ENCODE results near the gene FAM83G.
A peak's percentile ranks its signal among the peaks of the same experiment; 100 is the strongest.

The FAM83G gene

GRCh38 chr17:18964550-18964949 lies 40.0 kb downstream of the FAM83G start:
- H3K4me3 Mint-ChIP-seq = no peak overlapping the region
- no peak for DNase-seq
- TF ChIP-seq CTCF (IDR thresholded peaks at IDR 0.05) = no peak
- H3K27ac Mint-ChIP-seq = no peak overlapping the region
- H3K4me1 Mint-ChIP-seq = peaks cover 72% of the 10 kb centered on the region
- H3K9me3 Mint-ChIP-seq = no peaks in the 10 kb centered on the region
- peaks cover 9% of the 10 kb centered on the region for H3K27me3 Mint-ChIP-seq (ENCODE audit: low read depth, poor library complexity)
- H3K36me3 Mint-ChIP-seq (ENCODE audit: low read depth) = no peaks in the 10 kb centered on the region

DNA sequence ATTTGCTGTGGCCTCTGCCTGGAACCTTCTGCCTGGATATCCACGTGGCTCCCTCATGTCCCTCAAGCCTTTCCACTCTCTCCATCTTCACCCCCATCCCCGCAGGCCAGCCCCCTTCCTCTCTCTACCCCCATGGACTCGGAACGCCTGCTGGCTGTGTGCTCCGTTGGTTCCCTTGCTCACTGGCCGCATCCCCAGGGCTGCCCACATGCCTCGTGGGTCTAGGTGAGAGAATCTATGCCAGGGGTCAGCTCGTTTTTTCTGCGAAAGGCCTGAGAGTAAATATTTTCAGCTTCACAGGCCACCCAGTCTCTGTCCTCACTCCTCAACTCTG lies 40.6 kb downstream of the FAM83G start:
- no peak for TF ChIP-seq CTCF (IDR thresholded peaks at IDR 0.05)
- H3K27me3 Mint-ChIP-seq (ENCODE audit: low read depth, poor library complexity) = peaks cover 9% of the 10 kb centered on the region
- H3K27ac Mint-ChIP-seq = no peak overlapping the region
- H3K4me1 Mint-ChIP-seq = peaks cover 66% of the 10 kb centered on the region
- H3K36me3 Mint-ChIP-seq (ENCODE audit: low read depth) = no peaks in the 10 kb centered on the region
- no peaks in the 10 kb centered on the region for H3K9me3 Mint-ChIP-seq
- DNase-seq = no peak
- H3K4me3 Mint-ChIP-seq = no peak overlapping the region

DNA sequence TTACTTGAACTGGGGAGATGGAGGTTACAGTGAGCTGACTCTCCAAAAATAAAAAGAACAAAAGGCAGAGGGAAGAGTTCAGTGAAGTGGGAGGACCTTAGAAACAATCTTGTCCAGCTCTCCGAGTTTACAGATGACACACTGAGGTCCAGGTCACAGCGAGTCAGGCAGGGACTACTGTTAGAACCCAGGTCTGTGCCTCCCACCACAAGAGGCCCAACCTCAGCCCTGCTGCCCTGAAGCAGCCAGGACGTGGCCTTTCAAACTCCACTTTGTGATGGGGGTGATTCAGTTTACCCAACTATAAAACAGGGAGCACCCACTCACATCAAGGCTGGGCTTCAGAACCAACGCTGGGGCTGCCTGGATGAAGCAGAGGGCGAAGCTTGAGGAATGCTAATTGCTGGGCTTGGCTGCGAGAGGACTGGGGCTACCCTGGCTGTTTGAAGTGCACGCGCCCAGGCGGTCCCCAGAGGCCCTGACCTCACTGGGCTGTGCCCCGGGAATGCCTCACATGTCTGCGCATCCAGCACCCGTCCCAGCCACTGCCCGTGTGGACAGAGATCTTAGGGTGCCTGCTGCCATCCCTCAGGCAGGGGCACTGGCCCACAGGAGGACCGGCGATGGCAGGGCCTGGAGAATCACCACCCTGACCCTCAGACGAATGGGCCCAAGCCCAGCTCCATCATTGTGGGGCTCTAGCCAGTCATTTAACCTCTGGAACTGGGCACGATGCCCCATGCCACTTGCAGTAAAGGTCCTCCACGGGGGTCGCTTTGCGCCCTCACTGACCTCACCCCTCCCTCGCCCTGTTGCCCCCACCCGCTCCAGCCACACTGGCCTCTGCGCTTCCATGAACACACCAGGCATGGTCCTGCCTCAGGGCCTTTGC lies 41.2 kb downstream of the FAM83G start:
- H3K36me3 Mint-ChIP-seq (ENCODE audit: low read depth) = no peaks in the 10 kb centered on the region
- peaks cover 11% of the 10 kb centered on the region for H3K27me3 Mint-ChIP-seq (ENCODE audit: low read depth, poor library complexity)
- H3K27ac Mint-ChIP-seq = peak overlapping the region; percentile 61
- no peak for TF ChIP-seq CTCF (IDR thresholded peaks at IDR 0.05)
- no peak for DNase-seq
- no peaks in the 10 kb centered on the region for H3K9me3 Mint-ChIP-seq
- no peak overlapping the region for H3K4me3 Mint-ChIP-seq
- peaks cover 60% of the 10 kb centered on the region for H3K4me1 Mint-ChIP-seq

GRCh38 chr17:18962494-18962815 lies 42.1 kb downstream of the FAM83G start:
- no peak for DNase-seq
- no peak for TF ChIP-seq CTCF (IDR thresholded peaks at IDR 0.05)
- Mint-ChIP-seq H3K27me3 (ENCODE audit: low read depth, poor library complexity) (peaks cover 13% of the 10 kb centered on the region), H3K4me1 (peaks cover 52% of the 10 kb centered on the region), H3K4me3 (no peak overlapping the region), H3K36me3 (ENCODE audit: low read depth) (no peaks in the 10 kb centered on the region), H3K9me3 (no peaks in the 10 kb centered on the region), H3K27ac (peak overlapping the region; percentile 3)

- TF ChIP-seq CTCF (IDR thresholded peaks at IDR 0.05) = no peak
- DNase-seq = no peak
- H3K9me3 Mint-ChIP-seq = no peaks in the 10 kb centered on the region
- peaks cover 13% of the 10 kb centered on the region for H3K27me3 Mint-ChIP-seq (ENCODE audit: low read depth, poor library complexity)
- H3K27ac Mint-ChIP-seq = peak overlapping the region; percentile 3
- H3K4me3 Mint-ChIP-seq = no peak overlapping the region
- no peaks in the 10 kb centered on the region for H3K36me3 Mint-ChIP-seq (ENCODE audit: low read depth)
- peaks cover 46% of the 10 kb centered on the region for H3K4me1 Mint-ChIP-seq
These were observed 42.7 kb downstream of the FAM83G start for GRCh38 chr17:18961634-18962493.

All from nephron progenitor cell (in vitro differentiated cells).